Peyer's patch (tissue), 4 donors: Measurements from ENCODE around the gene UBAC2. TPM values are rescaled to one million over a fixed set of nuclear protein-coding genes. Genes with fewer than 3 reads are reported as not detected.
A peak's percentile ranks its signal among the peaks of the same experiment; 100 is the strongest.

Experiments
- DNase-seq, 3 donors: peaks; one replicate each; pipeline ENCODE4 v3.0.0-alpha.2; 2017 to 2019
- H3K27ac ChIP-seq, 4 donors: fragments of 200-600 bp; sonication (generic); one replicate each; pipeline ENCODE4 v1.5.1; 2016 to 2019
- H3K27me3 ChIP-seq, 2 donors: fragments of 200-600 bp; sonication (generic); one replicate each; pipeline ENCODE4 v1.5.1; 2019
- H3K36me3 ChIP-seq, 3 donors: fragments of 200-600 bp; sonication (generic); one replicate each; pipeline ENCODE4 v1.5.1; 2016 to 2019
- H3K4me1 ChIP-seq, 4 donors: fragments of 200-600 bp; sonication (generic); one replicate each; pipeline ENCODE4 v1.5.1; 2016 to 2019
- H3K4me3 ChIP-seq, 4 donors: fragments of 200-600 bp; sonication (generic); 1 replicate in 3 of 4; 2 replicates in 1 of 4; pipeline ENCODE4 v1.5.1; 2016 to 2019; ENCODE audit warnings: mild to moderate bottlenecking in 1 of 4
- H3K9me3 ChIP-seq, 4 donors: fragments of 200-600 bp; sonication (generic); one replicate each; pipeline ENCODE4 v1.5.1; 2016 to 2019; ENCODE audit warnings: mild to moderate bottlenecking in 1 of 4
- CTCF ChIP-seq, 6 experiments: fragments of 450-650 bp in 4 of 6; fragments of 200-600 bp in 2 of 6; sonication (generic) in 1 of 6; IDR thresholded peaks; one replicate each; pipeline ENCODE4 v1.5.1; 2017 to 2019; ENCODE audit warnings: antibody characterized with exemption in 6 of 6, mild to moderate bottlenecking in 3 of 6, moderate library complexity in 1 of 6
- POLR2A ChIP-seq, 2 donors: fragments of 450-650 bp; IDR thresholded peaks; one replicate each; pipeline ENCODE4 v1.5.1; 2017; ENCODE audit warnings: antibody characterized with exemption in 2 of 2, mild to moderate bottlenecking in 2 of 2, moderate library complexity in 2 of 2
- total RNA-seq, 4 donors: library from RNA; depleted of rRNA; stranded (reverse); fragments of >200 nt; gene quantifications; one replicate each; pipeline ENCODE4 v1.1.0, GENCODE V29; 2016

Gene UBAC2
- total RNA-seq, 4 donors from 2014 or later: 38.8 to 67.8 (median 63.4) TPM

- Histone ChIP-seq H3K27me3 (no peaks in the 10 kb centered on the region), H3K36me3 (peaks cover 0 to 22% (median 0%) of the 10 kb centered on the region in 3 donors), H3K27ac (peak overlapping the region; percentile 33 to 57 (median 46)), H3K9me3 (no peaks in the 10 kb centered on the region), H3K4me1 (peaks cover 0 to 23% (median 14%) of the 10 kb centered on the region in 4 donors), H3K4me3 (no peak overlapping the region)
- TF ChIP-seq POLR2A (IDR thresholded peaks at IDR 0.05): no peak
- peak; percentile 47 to 70 (median 67) for DNase-seq
Observed at GRCh38 chr13:99382428-99383133, 181.9 kb downstream of the UBAC2 start.

GRCh38 chr13:99383511-99383921, 182.9 kb downstream of the UBAC2 start:
- Histone ChIP-seq H3K9me3 (no peaks in the 10 kb centered on the region), H3K4me1 (peaks cover 0 to 23% (median 13%) of the 10 kb centered on the region in 4 donors), H3K36me3 (peaks cover 0 to 18% (median 0%) of the 10 kb centered on the region in 3 donors), H3K27ac (peak overlapping the region in 2 of 4 donors; percentile 0 to 57), H3K4me3 (no peak overlapping the region), H3K27me3 (no peaks in the 10 kb centered on the region)
- TF ChIP-seq CTCF (IDR thresholded peaks at IDR 0.05) (no peak), POLR2A (IDR thresholded peaks at IDR 0.05) (no peak)
- DNase-seq: no peak

- TF ChIP-seq POLR2A (IDR thresholded peaks at IDR 0.05): no peak
- TF ChIP-seq CTCF (IDR thresholded peaks at IDR 0.05): no peak
Observed at GRCh38 chr13:99383946-99384345, 183.3 kb downstream of the UBAC2 start.

GRCh38 chr13:99384468-99384867, 183.8 kb downstream of the UBAC2 start:
- TF ChIP-seq POLR2A (IDR thresholded peaks at IDR 0.05): no peak
- no peak for TF ChIP-seq CTCF (IDR thresholded peaks at IDR 0.05)
- peak overlapping the region in 1 of 4 donors; percentile 33 for H3K27ac ChIP-seq
- peaks cover 0 to 18% (median 0%) of the 10 kb centered on the region in 3 donors for H3K36me3 ChIP-seq
- DNase-seq: no peak
- no peaks in the 10 kb centered on the region for H3K27me3 ChIP-seq
- H3K4me1 ChIP-seq: peaks cover 0 to 22% (median 13%) of the 10 kb centered on the region in 4 donors
- H3K4me3 ChIP-seq: no peak overlapping the region
- no peaks in the 10 kb centered on the region for H3K9me3 ChIP-seq

More at GRCh38 chr13:99383946-99384345, 183.3 kb downstream of the UBAC2 start:
- H3K27ac ChIP-seq: peak overlapping the region in 2 of 4 donors; percentile 0 to 57
- H3K9me3 ChIP-seq: no peaks in the 10 kb centered on the region
- no peak overlapping the region for H3K4me3 ChIP-seq
- H3K27me3 ChIP-seq: no peaks in the 10 kb centered on the region
- peaks cover 0 to 23% (median 13%) of the 10 kb centered on the region in 4 donors for H3K4me1 ChIP-seq
- DNase-seq: no peak
- H3K36me3 ChIP-seq: peaks cover 0 to 18% (median 0%) of the 10 kb centered on the region in 3 donors

GRCh38 chr13:99385161-99385560, 184.5 kb downstream of the UBAC2 start:
- H3K27me3 ChIP-seq: no peaks in the 10 kb centered on the region
- TF ChIP-seq POLR2A (IDR thresholded peaks at IDR 0.05) (no peak), CTCF (IDR thresholded peaks at IDR 0.05) (no peak)
- DNase-seq: no peak
- peaks cover 0 to 18% (median 0%) of the 10 kb centered on the region in 3 donors for H3K36me3 ChIP-seq
- no peaks in the 10 kb centered on the region for H3K9me3 ChIP-seq
- no peak overlapping the region for H3K4me3 ChIP-seq
- peaks cover 0 to 17% (median 13%) of the 10 kb centered on the region in 4 donors for H3K4me1 ChIP-seq
- peak overlapping the region in 1 of 4 donors; percentile 33 for H3K27ac ChIP-seq

- no peak for TF ChIP-seq CTCF (IDR thresholded peaks at IDR 0.05)
- no peak for TF ChIP-seq POLR2A (IDR thresholded peaks at IDR 0.05)
Observed at GRCh38 chr13:99385940-99386339, 185.3 kb downstream of the UBAC2 start.

More at GRCh38 chr13:99385940-99386339, 185.3 kb downstream of the UBAC2 start:
- Histone ChIP-seq H3K36me3 (peaks cover 0 to 18% (median 0%) of the 10 kb centered on the region in 3 donors), H3K4me1 (peaks cover 0 to 17% (median 13%) of the 10 kb centered on the region in 4 donors), H3K4me3 (no peak overlapping the region), H3K27me3 (no peaks in the 10 kb centered on the region), H3K9me3 (no peaks in the 10 kb centered on the region), H3K27ac (peak overlapping the region in 1 of 4 donors; percentile 33)
- DNase-seq: no peak
